Spleen (tissue), 11 donors: ENCODE data around the gene DNAJB2. TPM values are rescaled to one million over a fixed set of nuclear protein-coding genes. Genes with fewer than 3 reads are reported as not detected.

Experiments used
- DNase-seq: peaks from one replicate; pipeline ENCODE4 v3.0.0-alpha.2; 2020
- H3K27ac ChIP-seq, 8 donors: fragments of 200-600 bp; sonication (generic) in 7 of 8; 1 replicate in 4 of 8; 2 replicates in 4 of 8; pipeline versions ENCODE4 v1.5.0 to v1.8.0; 2016 to 2021; ENCODE audit warnings: inconsistent platforms in 4 of 8, mild to moderate bottlenecking in 4 of 8, moderate library complexity in 1 of 8
- H3K27me3 ChIP-seq, 7 donors: fragments of 200-600 bp; sonication (generic) in 6 of 7; replicated peaks in 1 of 7; 1 replicate in 4 of 7; 2 replicates in 3 of 7; pipeline versions ENCODE4 v1.5.0 to v1.8.0; 2016 to 2021; ENCODE audit warnings: inconsistent platforms in 3 of 7, mild to moderate bottlenecking in 1 of 7
- H3K36me3 ChIP-seq, 6 donors: fragments of 200-600 bp; sonication (generic) in 5 of 6; 1 replicate in 4 of 6; 2 replicates in 2 of 6; pipeline versions ENCODE4 v1.5.0 to v1.8.0; 2016 to 2021; ENCODE audit warnings: inconsistent platforms in 2 of 6
- H3K4me1 ChIP-seq, 6 donors: fragments of 200-600 bp; sonication (generic) in 5 of 6; 1 replicate in 3 of 6; 2 replicates in 3 of 6; pipeline versions ENCODE4 v1.5.0 to v1.8.0; 2016 to 2021; ENCODE audit warnings: inconsistent platforms in 3 of 6
- H3K4me3 ChIP-seq, 8 donors: fragments of 200-600 bp; sonication (generic) in 7 of 8; 1 replicate in 4 of 8; 2 replicates in 4 of 8; pipeline versions ENCODE4 v1.5.0 to v1.8.0; 2016 to 2021; ENCODE audit warnings: inconsistent platforms in 4 of 8, mild to moderate bottlenecking in 4 of 8, moderate library complexity in 2 of 8
- H3K9me3 ChIP-seq, 8 donors: fragments of 200-600 bp; sonication (generic) in 7 of 8; 1 replicate in 4 of 8; 2 replicates in 4 of 8; pipeline versions ENCODE4 v1.5.0 to v1.8.0; 2016 to 2021; ENCODE audit warnings: inconsistent platforms in 4 of 8
- CTCF ChIP-seq, 11 experiments: fragments of 200-600 bp in 7 of 11; fragments of 450-650 bp in 4 of 11; sonication (generic) in 4 of 11; IDR thresholded peaks in 8 of 11; conservative IDR thresholded peaks in 3 of 11; 1 replicate in 7 of 11; 2 replicates in 4 of 11; pipeline versions ENCODE4 v1.4.0 to v1.8.0; 2016 to 2021; ENCODE audit warnings: antibody characterized with exemption in 11 of 11, inconsistent platforms in 4 of 11, mild to moderate bottlenecking in 1 of 11
- POLR2A ChIP-seq, 3 donors: fragments of 450-650 bp; IDR thresholded peaks; one replicate each; pipeline ENCODE4 v1.5.1; 2017; ENCODE audit warnings: antibody characterized with exemption in 3 of 3, mild to moderate bottlenecking in 1 of 3
- POLR2AphosphoS5 ChIP-seq, 3 donors: sonication (generic); formaldehyde crosslinking; IDR thresholded peaks; one replicate each; pipeline ENCODE4 v1.5.1; 2017; ENCODE audit warnings: antibody characterized with exemption in 3 of 3
- WGBS, 5 donors: extraction: QIAGEN DNeasy Blood & Tissue Kit in 3 of 5; methylation state at CpG; one replicate each; pipeline versions ENCODE4 v1.1.5 to v1.1.7; 2013 to 2018; 5-methylcytosine and 5-hydroxymethylcytosine counted together
- intact Hi-C: fragments of 100-400 bp; cut with DNase I; formaldehyde crosslinking; loops from one replicate; pipeline ENCODE4 v1.15.0; 2023; ENCODE audit warnings: low total_unique reads
- polyA plus RNA-seq, 3 donors: library from polyadenylated mRNA; stranded (reverse); fragments of 200-250 nt; gene quantifications; one replicate each; pipeline ENCODE4 v1.2.1, GENCODE V29; 2013
- total RNA-seq, 7 donors: library from RNA; depleted of rRNA in 3 of 7; stranded (reverse); fragments of >200 nt in 3 of 7; fragmentation: NEBNext Ultra II Directional in 4 of 7; extraction: Animal tissue kit (Norgen Biotek cat#: 25700) in 4 of 7; gene quantifications; one replicate each; pipeline versions ENCODE4 v1.1.0 to v1.2.1, GENCODE V29; 2016 to 2021
- donor health status: healthy with polysubstance abuse.
- donor health status: DM: no; HTN: no; CAD: no; lungs with moderate emphysema.
- donor health status: DM: no; HTN: no; CAD: no.
- donor health status: Bipolar disorder and iron deficiency.
- donor health status: healthy.
- donor health status: DM: no; HTN: no; CAD: no.
- donor health status: DM: yes; HTN: yes; CAD: no.

Gene DNAJB2
- total and polyA plus RNA-seq, 10 donors, result 31.4 to 67.2 (median 53.6) TPM

- intact Hi-C loops, result loop anchor here (5.0 kb wide), 1 partner anchor 127 kb away; the partner anchor contains the start of gene NHEJ1
- peaks cover 0 to 36% (median 16%) of the 10 kb centered on the region in 6 donors for H3K4me1 ChIP-seq
- peak overlapping the region in 6 of 8 donors; percentile 3 to 67 (median 42) for H3K27ac ChIP-seq
- no peaks in the 10 kb centered on the region for H3K27me3 ChIP-seq
- H3K4me3 ChIP-seq, result no peak overlapping the region
- TF ChIP-seq POLR2A (IDR thresholded peaks at IDR 0.05) (no peak), POLR2AphosphoS5 (IDR thresholded peaks at IDR 0.05) (peak; percentile 56 to 70 (median 65))
- peaks cover 0 to 23% (median 14%) of the 10 kb centered on the region in 6 donors for H3K36me3 ChIP-seq
- WGBS, 5 donors, result 48 to 74% (median 68%) methylated on average over 15 to 16 of the region's 16 CpGs
- no peaks in the 10 kb centered on the region for H3K9me3 ChIP-seq
- DNase-seq, result peak; percentile 75
These were observed 10.6 kb downstream of the DNAJB2 start for GRCh38 chr2:219289537-219290361.

DNA sequence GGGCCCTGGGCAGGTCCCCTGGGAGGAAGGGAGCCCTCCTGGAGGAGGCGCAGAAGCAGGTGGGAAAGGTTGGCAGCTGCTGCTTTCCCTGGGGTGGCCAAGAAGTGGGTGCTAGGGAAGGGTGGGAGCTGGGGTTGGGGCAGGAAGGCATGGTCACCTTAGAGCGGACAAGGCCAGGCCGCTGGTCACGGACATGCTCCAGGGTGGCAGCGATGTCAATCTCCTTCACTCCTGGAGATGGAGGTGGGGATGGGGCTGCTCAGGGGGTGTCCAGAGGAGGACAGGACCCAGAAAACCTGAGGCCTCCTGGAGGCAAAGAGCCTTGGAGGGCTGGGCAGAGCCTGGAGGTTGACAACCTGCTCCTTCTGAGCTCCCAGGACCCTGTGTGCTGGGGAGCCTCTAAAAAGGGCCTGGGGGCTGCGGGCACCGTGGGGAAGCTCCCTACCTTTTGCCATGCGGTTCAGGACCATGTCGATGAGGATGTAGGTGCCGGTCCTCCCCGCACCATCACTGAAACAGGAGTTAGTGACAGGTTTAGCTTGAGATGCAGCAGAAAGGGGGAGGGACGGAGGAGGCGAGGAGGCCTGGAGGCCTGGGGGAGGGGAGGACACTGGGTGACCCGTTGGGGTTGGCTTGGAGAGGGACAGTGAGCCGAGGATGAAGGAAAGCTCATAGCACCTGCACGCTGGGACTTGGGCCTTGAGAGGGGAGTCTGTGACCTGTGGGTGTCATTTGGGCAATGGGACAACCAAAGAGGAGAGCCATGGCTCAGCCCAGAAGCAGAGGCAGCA is 11.4 kb downstream of the DNAJB2 start:
- WGBS, 5 donors, result 85 to 89% (median 86%) methylated on average over 16 of the region's 16 CpGs
- no peak for DNase-seq
- H3K27ac ChIP-seq, result peak overlapping the region in 1 of 8 donors; percentile 60
- no peaks in the 10 kb centered on the region for H3K27me3 ChIP-seq
- H3K4me3 ChIP-seq, result no peak overlapping the region
- intact Hi-C loops, result loop anchor here (5.0 kb wide), 1 partner anchor 128 kb away; the partner anchor contains the start of gene NHEJ1
- TF ChIP-seq POLR2AphosphoS5 (IDR thresholded peaks at IDR 0.05) (no peak), CTCF (IDR thresholded peaks at IDR 0.05 in 8 of 11, conservative IDR thresholded peaks at IDR 0.05 in 3 of 11) (no peak), POLR2A (IDR thresholded peaks at IDR 0.05) (no peak)
- H3K36me3 ChIP-seq, result peaks cover 0 to 14% (median 6%) of the 10 kb centered on the region in 6 donors
- H3K9me3 ChIP-seq, result no peaks in the 10 kb centered on the region
- peaks cover 0 to 35% (median 21%) of the 10 kb centered on the region in 6 donors for H3K4me1 ChIP-seq

DNA sequence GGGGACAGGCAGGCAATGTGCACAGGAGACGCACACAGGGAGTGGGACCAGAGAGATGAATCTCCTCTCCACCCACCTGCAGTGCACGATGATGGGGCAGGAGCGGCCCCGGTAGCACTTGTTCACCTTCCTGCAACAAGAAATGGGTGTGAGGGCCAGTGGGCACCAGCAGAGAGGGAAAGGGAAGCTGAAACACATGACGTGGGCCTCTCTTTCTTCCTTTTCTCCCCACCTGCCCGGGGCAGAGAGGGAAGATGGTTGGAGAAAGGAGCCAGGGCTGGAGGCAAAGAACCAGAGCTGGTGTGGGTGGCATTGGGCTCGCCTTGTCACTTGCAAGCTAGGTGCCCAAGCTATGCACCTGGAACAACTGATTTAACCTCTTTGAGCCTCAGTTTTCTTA is 12.2 kb downstream of the DNAJB2 start:
- H3K27me3 ChIP-seq, result no peaks in the 10 kb centered on the region
- DNase-seq, result no peak
- H3K4me3 ChIP-seq, result no peak overlapping the region
- no peak overlapping the region for H3K27ac ChIP-seq
- H3K36me3 ChIP-seq, result peaks cover 0 to 6% (median 1%) of the 10 kb centered on the region in 6 donors
- 65 to 83% (median 79%) methylated on average over 7 of the region's 7 CpGs for WGBS, 5 donors
- H3K4me1 ChIP-seq, result peaks cover 0 to 27% (median 18%) of the 10 kb centered on the region in 6 donors
- H3K9me3 ChIP-seq, result no peaks in the 10 kb centered on the region
- TF ChIP-seq POLR2A (IDR thresholded peaks at IDR 0.05) (no peak), CTCF (IDR thresholded peaks at IDR 0.05 in 8 of 11, conservative IDR thresholded peaks at IDR 0.05 in 3 of 11) (no peak), POLR2AphosphoS5 (IDR thresholded peaks at IDR 0.05) (no peak)
- intact Hi-C loops, result loop anchor here (5.0 kb wide), 1 partner anchor 129 kb away; the partner anchor contains the start of gene NHEJ1

GRCh38 chr2:219291910-219292490 is 12.8 kb downstream of the DNAJB2 start:
- WGBS, 5 donors, result 69 to 85% (median 77%) methylated on average over 4 of the region's 4 CpGs
- TF ChIP-seq POLR2AphosphoS5 (IDR thresholded peaks at IDR 0.05), result no peak
- TF ChIP-seq CTCF (IDR thresholded peaks at IDR 0.05 in 8 of 11, conservative IDR thresholded peaks at IDR 0.05 in 3 of 11), result no peak
- TF ChIP-seq POLR2A (IDR thresholded peaks at IDR 0.05), result no peak
- Histone ChIP-seq H3K9me3 (no peaks in the 10 kb centered on the region), H3K4me3 (no peak overlapping the region), H3K27ac (no peak overlapping the region), H3K4me1 (peaks cover 0 to 21% (median 15%) of the 10 kb centered on the region in 6 donors), H3K27me3 (peaks cover 0 to 4% (median 0%) of the 10 kb centered on the region in 7 donors), H3K36me3 (no peaks in the 10 kb centered on the region)
- intact Hi-C loops, result loop anchor here (5.0 kb wide), 1 partner anchor 130 kb away; the partner anchor contains the start of gene NHEJ1
- no peak for DNase-seq
